Stimulated activated naive CD4-positive, alpha-beta T cell (primary cell): ENCODE data around the gene NEK7.
"Not testable (repeated sequence)": the region's sequence is repeated elsewhere in the genome, so short reads cannot be mapped to it uniquely, and the experiment has no call there.

ENCODE experiments used
- DNase-seq, 6 experiments: peaks; one replicate each; lab custom pipeline; 2025; lab: John Stamatoyannopoulos, UW

Gene NEK7

DNA sequence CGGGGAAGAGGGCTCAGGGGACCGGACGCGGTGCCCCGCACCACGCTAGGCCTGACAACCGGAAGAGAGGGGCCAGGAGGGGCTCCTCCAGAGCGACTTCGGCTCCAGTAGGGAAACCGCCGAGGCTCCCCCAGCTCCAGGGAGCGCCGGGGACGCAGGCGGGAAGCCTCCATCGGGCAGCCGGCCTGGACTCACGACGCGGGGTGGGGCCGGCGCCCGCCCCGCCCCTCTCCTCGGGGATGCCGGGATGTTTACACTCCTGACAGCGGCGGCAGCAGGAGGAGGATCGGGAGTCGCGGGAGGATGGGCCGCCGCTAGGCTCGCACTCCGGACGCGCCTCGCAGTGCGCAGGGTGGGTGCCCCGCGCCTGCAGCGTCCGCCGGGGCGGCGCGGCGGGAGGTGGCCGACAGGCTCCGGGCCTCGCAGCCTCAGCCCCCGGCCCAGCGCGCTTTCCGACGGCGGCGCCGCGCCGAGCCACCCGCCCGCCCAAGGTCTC is at the start of gene NEK7:
Gene NEK7 (plus strand): TSS at position 254 of the 496 bp plus-strand sequence. CDS start 75,583 bp downstream, outside the sequence.
- DNase-seq, result peak in 5 of 6 experiments; percentile 52 to 83 (median 71)

DNA sequence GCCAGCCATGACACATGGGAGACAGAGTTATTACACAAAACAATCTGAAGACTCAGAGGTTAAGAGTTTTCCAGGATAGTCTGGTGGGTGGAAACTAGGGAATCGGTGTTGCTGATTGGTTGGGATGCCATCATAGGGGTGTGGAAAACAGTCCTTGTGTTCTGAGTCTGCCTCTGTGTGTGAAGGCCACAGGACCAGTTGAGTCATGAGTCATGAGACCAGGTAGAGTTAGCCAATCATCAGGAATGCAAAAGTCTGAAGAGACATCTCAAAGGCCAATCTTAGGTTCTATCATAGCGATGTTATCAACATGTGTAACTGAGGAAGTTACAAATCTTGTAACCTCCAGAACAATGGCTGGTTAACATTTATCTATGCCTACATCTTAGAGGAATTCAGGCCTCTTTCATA is 49.7 kb upstream of the NEK7 start:
- DNase-seq, result no peak

DNA sequence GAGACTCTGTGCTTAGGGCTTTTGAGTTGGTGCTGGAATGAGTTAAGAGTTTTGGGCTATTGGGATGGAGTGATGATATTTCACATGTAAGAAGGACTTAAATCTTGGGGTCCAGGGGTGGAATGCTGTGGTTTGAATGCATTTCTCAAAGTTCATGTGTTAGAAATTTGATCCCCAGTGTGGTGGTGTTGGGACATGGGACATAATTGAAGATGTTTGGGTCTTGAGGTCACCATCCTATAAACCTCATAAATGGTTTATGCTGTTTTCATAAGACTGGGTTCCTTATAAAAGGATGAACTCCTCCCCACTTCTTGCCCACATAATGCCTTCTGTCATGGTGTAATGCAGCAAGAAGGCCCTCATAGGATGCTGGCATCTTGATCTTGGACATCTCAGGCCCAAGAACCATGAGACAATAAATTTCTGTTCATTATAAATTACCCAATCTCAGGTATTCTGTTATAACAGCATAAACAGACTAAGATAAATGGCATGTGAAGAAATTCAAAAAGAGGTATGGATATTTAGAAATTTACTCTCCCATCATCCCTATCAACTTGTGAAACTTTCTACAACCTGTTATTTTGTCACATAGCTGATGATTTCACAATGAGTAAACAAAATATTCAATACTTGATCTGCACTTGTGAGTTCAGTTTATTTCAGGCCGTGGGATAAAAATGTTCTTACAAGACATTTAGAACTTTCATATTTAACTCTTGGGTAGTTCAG is 48.0 kb upstream of the NEK7 start:
- no peak for DNase-seq

DNA sequence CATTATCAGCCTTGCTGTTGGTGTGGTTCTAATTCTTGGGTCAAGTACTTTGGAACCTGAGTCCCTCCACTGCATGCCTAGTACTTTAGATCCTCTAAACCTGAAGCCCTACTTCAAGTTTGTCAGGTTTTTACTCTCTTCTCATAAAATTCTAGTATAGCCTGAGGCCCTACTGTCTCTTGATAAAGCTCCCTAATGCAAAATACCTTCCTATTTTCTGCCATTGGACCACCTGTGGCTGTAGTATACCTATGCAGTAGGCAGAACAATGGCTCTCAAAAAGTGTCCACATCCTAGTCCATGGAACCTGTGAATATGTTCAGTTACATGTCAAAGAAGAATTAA is 47.5 kb upstream of the NEK7 start:
- DNase-seq, result no peak

DNA sequence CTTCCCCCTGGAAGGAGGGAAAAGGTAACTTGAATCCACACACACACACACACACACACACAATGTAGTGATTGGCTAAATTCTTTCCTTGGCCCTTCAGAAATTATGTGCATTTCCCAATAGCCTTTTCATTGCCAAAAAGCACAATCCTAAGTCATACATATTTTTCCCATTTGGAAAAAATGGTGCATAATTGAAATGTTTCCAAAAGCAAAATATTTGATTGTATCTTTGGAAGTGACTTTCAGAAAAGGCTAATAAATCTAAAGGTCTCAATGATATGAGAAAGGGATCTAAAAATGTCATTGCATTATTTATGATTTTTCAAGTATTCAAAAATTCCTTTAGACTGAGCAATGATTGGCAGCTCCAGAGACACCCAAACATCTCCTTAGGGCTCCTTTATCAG is 43.5 kb upstream of the NEK7 start:
- DNase-seq, result no peak

DNA sequence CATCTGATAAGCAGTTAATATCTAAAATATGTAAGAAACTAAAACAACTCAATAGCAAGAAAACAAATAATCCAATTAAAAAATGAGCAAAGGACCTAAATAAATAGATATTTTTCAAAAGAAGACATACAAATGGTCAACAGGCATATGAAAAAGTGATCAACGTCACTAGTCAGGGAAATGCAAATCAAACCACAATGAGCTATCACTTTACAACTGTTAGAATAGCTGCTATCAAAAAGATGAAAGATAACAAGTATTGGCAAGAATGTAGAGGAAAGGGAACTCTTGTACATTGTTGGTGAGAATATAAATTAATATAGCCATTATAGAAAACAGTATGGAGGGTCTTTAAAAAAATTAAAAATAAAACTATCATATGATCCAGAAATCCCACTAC is 40.7 kb upstream of the NEK7 start:
- no peak for DNase-seq

DNA sequence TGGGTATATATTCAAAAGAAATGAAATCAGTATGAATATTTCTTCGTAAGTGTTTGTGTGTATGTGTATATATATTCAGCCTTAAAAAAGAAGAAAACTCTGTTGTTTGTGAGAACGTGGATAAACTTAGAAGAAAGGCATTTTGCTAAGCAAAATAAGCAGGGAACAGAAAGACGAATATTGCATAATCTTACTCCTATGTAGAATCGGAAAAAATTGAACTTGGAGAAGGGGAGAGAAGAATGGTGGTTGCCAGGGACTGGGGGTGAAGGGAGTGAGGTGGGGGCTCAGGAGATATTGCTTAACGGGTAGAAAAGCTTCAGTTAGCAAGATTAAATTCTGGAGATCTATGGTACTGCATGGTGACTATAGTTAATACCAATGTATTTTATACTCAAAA is 40.3 kb upstream of the NEK7 start:
- DNase-seq, result no peak

DNA sequence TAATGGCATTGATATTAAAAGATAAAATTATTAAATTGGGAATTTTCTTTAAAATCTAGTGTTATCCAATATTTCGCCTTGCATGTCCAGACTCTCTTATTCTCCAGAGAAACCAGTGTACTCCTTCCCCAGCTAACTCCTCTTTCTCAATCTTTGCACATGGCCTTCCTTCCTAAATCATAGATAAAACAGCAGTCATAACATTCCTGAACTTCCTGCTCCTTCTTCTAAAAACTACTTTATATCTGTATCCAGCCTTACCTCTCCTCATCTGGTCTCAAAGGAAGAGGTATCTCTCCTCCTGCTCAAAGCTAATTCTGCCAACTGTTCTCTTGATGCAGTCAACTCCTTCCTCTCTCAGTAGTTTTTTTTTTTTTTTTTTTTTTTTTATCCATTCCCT is 39.5 kb upstream of the NEK7 start:
- no peak for DNase-seq

DNA sequence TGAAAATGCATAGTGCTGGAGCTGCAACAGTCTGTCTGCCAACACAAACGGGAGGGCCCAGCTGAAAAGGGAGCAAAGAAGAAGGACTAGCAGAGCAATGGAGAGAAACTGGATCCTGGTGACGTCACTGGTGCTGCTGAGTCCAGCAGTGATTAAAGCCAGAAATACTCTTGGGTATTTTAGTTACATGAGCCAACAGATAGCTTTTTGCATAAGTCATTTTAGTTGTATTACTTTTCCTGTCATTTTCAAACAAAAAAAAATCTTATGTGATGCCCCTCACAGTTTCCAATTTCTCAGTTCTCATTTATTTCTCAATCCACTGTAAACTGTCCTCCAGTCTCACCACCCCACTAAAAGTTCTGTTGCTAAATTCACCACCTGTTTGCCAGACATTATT is 38.7 kb upstream of the NEK7 start:
- DNase-seq, result no peak

DNA sequence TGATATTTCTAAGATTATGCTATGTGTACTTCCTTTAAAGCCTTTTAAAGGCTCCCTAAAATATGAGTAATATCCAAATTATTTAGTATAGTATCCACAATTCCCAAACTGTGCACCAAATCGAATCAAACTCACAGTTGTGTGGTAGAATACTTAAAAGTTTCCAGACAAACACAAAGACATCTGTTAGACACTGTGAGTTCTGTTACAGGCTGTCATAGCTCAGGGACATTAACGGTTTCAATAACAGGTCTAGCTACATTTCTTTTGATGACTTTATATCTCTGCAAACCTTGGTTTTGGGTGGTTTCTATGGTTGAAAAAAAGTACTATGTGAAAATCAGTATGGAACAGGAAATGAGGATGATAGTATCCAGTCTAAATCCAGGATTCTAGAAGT is 36.9 kb upstream of the NEK7 start:
- no peak for DNase-seq

DNA sequence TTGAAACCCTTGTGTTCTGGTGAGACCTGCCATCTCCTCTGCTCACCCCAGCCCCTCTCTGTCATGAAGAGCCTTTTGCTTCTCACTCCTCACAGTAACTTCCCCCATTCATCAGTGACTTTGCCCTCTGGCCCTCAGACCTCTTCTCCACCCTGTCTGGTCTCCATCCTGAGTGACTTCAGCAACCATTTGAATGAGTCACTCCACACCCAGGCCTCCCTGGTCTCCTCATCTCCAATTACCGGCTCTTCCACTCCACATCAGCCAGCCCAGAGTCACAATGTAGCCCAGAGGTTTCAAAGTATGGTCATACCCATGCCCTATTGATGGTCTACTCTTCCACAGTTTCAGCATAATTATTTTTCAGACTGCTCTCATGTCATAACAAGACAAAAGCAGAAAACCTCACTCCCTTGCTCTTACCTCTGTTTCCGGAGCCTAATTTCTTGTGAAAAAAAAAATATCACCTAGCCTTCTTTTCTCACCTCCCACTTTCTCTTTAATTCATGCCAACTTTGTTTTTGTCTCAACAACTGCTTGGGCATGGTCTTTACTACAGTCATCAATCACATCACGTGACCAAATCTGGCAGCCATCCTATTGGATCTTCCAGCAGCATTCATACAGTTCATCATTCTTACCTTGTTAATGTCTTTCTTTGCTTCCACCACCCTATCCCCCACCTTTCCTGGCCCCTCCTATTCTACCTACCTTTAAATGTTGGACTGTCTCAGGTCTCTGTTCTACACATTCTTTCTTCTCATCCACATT is 35.6 kb upstream of the NEK7 start:
- DNase-seq, result no peak

DNA sequence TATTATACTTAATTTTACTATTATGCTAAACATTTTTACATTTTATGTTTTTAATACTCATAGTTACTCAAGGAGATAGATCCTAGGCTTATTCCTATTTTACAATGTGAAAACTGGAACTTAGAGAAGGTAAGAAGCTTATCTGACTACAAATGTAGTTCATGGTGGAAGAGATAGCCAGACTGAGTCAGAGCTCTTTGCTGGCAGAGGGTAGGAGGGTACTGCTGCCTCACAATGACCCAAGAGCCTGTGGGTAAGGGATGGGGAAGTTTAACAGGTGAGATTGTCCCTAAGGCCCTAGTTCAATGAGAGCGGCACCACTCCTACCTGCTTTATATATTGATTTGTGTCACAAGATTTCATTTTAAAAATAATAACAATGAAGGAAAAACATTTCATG is 34.1 kb upstream of the NEK7 start:
- no peak for DNase-seq

DNA sequence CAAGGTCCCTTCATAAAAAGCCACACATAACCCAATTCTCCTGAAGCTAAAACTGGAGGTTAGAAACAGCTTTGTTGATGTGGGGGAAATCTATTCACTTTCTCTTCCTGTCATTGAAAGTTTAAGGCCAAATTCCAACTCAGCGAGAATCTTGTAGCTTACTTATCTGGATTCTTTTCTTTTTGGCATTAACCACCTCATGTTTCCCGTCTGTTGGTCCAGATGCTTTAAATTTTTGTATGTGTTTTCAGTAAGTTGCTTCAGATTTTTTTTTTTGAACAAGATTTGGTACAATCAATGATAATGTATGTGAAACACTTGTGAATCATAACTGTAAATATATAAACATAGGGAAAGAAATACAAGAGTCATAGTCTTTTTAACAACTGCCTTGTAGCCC is 33.7 kb upstream of the NEK7 start:
- DNase-seq, result no peak

DNA sequence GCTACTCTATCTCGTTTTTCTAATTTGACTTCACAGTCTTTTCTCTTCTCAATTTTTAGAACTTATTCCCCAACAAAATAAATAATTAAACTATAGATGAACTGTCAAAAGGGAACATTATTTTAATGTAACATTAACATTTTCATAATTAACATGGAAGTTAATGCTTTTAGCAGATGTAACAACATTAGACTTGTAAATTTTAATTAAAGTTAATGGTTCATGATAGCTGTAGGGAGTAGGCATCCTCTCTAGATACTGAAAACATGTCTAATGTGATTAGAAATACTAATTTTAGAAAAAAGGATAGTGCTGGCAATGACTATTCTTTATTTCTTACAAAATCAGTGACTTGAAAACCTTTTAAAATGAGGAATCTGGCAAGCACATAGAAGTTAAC is 32.1 kb upstream of the NEK7 start:
- DNase-seq, result no peak

DNA sequence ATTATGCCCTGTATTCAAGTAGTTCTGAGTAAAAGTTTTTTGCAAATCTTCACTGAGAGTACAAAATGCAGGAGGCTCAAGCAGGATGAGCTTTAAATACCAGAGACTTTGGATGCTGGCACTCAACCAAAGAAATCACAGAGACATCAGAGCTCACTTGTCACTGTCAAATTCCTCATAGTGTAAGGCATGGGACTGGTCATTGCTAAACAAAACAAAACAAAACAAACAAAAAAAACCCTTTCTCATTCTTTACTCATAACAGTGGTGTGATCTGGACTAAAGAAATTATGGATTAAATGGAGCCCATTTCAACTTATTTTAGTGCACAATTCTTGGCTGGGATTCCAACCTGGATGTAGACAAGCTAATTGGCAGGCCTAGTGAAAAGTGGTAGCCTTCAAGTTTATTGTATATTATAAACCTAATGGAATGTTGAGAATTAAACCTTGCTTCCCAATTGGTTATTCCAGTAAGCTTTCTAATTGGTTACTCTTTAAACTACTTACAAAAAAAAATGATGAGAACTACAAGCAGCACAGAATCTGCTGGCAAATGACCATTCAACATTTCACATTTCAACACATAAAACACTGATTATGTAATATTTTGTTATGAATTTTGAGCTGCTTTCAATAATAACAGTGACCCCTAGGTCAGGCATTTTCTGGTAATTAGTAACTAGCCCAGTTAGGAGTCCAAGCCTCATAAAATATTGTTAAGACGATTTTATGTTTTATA is 30.6 kb upstream of the NEK7 start:
- DNase-seq, result no peak

DNA sequence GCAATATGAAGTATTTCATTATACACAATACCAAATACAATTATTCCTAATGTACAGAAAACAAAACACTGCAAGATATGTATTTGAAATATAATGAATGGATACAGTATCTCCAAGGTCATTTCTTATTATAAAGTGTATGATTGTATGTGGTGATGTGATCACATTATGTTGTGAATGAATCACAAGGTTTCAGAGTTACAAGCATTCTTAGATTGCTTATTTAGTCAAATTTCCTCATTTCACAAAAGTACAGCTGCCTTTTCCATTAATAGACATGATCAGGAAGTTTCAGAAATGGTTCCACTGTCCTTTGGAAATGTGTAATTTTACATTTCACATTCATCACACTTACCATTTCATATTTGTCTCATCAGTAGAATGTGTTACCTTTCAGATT is 28.3 kb upstream of the NEK7 start:
- DNase-seq, result no peak

DNA sequence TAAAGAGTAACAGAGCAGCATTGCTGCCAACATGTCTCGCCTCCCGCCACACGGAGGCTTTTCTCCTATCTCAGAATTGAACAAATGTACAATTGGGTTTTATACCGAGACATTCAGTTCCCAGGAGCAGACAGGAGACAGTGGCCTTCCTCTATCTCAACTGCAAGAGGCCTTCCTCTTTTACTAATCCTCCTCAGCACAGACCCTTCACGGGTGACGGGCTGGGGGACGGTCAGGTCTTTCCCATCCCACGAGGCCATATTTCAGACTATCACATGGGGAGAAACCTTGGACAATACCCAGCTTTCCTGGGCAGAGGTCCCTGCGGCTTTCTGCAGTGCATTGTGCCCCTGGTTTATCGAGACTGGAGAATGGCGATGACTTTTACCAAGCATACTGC is 26.7 kb upstream of the NEK7 start:
- DNase-seq, result not testable (repeated sequence)

DNA sequence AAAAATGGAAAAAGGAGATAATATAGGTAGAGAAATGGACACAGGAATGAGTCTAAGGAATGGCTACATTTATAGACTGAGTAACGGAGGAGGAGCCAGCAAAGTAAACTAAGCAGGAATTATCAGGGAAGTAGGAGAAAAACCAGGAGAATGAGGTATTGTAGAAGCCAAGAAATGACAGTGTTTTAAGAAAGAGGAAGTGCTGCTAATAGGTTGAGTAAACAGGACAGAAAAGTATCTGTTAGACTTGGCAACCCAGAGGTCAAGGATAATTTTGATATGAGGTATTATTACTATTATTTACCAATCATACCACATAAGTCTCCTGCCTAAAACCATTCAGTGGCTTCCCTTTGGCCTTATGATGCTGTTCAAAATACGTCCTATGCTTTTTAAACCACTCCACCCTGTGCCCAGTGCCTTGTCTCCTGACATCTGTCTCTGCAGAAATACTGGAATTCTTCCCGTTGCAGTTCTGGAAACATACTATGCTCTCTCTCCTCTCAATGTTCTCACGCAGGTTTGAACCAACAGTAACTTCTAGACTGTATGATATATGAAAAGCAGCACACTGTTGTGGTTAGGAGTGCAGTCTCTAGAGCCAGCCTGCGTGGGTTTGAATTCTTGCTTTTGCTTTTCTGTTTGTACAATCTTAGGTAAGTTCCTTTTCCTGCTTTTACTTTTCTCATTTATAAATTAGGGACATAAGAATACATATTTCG is 24.6 kb upstream of the NEK7 start:
- no peak for DNase-seq

DNA sequence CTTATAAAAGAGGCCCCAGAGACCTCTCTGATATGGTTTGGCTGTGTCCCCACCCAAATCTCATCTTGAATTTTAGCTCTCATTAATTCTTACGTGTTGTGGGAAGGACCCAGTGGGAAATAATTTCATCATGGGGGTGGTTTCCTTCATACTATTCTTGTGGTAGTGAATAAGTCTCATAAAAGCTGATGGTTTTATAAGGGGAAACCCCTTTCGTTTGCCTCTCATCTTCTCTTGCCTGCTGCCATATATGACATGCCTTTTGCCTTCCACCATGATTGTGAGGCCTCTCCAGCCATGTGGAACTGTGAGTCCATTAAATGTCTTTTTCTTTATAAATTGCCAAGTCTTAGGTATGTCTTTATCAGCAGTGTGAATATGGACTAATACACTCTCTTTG is 22.5 kb upstream of the NEK7 start:
- DNase-seq, result no peak

DNA sequence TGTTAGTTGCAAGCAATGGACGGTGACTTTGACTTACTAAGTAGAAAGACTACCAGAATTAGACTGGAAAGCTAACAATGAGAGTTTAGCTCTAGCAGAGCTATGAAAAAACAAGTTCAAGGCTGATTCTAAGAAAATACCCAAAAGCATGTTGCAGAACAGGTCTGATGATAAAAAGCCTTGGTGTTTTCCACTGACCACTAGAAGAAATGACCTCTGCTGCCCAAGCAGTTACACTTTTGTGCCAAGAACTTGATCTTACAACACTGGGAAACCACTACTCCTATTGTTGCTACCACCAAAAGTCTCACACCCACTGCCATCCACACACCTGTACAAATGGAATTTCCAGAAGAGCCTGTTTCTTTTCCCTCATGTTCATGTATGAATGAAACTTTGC is 21.4 kb upstream of the NEK7 start:
- DNase-seq, result no peak

DNA sequence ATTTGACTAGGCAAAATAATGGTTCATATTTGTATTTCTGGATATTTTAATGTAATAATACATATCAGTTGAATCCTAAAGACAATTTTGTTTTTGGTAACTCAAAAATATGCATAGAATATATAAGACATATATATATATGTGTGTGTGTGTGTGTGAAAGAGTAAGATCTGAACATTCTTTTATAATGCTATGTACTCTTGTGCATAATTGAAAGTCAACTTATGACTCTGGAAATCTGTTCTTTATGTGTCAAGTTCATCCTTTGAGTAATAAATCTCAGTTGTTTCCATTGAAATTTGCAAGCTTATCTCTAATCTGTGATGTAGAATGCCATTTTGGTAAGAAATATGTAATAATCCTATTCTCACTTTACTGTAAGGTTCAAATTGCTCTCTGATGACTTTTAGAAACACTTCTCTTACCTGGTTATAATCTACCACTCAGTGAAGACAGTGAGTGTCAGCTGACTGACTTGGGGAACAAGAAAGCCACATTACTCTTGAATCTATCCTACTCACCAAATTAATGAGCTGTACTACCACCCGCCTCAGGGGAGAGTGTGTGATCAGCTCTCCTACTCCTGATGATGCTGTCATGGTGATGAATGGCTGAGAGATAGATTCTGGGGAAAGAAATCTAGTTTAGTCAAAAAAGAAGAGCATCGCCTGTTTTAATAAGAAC is 15.0 kb upstream of the NEK7 start:
- no peak for DNase-seq

DNA sequence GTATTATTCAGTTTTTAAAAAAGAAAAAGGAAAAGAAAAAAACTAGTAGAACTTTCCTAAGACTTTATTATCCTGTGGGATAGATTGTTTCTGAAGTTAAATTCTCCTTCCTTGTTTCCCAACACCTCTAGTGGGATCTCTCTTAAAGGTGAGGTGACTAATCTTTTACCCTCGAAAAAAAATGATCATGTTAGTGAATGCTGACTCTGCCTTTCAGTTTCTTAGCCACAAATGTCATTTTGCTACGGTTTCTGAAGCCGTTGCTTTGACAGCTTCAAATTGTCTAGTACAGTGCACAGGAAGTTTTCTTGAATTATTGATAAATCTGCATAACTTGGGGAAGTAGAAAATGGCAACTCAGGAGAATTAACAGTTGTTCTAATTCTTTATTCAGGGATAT is 13.0 kb upstream of the NEK7 start:
- no peak for DNase-seq
